NCI-H146 (cell line): ENCODE results near the gene FSTL4.

ENCODE experiments used
- DNase-seq: peaks from one replicate; lab custom pipeline; 2025; lab: John Stamatoyannopoulos, UW

Gene FSTL4

GRCh38 chr5:133386662-133387061 lies 225.7 kb downstream of the FSTL4 start:
- no peak for DNase-seq

- DNase-seq, result no peak
Observed at GRCh38 chr5:133385346-133385745, 227.0 kb downstream of the FSTL4 start.

DNA sequence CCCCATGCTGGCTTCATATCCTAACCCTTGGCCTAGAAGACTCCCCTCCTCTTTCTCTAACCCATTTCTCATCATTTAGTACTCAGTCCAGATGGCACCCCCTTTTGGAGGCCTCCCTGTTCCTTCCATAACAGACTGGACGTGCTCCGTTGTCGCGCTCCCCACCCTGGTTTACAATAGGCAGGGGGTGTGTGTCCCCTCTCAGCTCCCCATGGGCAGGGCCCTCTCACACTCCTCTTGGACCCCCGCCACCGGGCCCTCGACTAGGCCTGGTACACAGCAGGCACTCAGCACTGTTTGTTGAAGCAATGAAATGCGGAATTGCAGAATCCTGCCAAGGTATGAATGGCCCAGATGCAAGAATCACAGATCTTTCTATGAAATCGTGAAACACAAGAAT lies 227.4 kb downstream of the FSTL4 start:
- no peak for DNase-seq

DNA sequence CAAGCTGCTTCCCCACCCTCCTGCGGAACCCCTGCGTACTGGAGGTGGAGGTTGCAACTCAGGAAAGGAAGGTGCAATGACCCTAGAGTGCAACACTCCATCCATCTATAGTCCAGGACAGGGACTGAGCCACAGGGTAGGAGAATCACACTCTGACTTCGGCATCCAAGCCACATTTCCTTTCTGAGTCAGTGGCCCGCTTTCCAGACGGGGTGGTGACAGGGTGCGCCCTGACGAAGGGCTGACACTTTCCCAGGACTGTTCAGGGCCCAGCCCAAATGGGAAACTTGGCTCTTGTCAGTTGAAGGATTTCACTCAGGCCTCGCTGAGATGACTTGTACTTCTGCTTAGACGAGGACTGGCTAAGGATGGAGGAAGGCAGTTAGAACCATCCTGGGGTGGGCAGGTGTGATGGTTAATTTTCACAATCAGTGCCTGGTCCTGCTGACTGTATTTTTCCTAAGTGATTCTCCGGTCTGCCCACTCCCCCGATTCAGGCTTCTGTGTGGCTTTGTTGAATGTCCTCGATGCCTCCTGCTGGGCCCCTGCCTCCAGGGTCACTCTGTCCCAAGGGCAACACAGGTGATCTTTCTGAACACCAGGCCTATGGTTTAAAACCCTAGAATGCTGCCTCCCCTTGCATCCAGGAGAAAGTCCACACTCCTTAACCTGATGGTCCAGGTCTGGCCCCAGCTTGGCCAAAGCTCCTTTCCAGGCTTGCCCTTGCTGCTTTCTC lies 228.1 kb downstream of the FSTL4 start:
- no peak for DNase-seq

GRCh38 chr5:133383580-133383939 lies 228.8 kb downstream of the FSTL4 start:
- DNase-seq, result no peak

DNA sequence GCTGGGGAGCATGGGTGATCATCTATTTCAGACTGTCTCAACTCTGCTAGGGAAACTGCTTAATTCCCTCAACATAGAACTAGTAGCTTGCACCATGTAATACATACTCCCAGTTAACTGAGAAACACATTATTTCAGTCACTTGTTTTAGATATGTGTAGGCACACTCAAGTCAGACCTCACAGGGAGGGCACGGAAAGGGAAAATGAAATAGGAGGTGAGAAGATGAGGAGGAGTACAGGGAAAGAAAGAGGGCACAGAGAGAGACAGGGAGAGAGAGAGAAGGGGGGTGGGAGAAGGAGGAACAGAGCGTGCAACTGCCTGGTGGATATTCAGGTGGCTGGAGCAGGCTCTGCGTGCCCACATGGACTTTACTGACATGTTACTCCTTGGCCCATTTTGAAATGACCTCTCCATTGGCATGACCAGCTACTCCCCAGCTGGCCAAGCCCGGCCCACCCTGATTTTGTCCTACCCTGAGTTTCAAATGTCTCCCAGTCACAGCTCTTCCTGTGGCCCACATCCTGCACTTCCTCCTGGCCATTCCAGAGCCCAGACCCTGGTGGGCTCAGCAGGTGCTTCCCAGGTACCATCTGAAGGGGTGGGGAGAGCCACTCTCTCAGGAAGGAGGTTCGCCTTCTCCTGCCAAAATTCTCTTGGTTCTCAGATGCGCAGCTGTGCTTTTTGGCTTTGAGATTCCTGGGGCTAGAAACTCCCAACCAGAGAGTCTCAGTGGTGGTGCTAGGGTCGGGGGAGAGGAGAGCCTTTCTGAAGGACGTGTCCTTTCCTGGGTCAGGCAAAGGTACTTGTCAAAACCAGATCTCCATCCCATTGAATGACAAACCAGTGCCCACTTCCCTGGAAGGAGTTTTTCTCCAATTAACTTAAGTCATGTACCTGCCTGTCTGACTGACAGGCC lies 229.4 kb downstream of the FSTL4 start:
- DNase-seq, result no peak

- no peak for DNase-seq
Observed at GRCh38 chr5:133381571-133382365, 230.6 kb downstream of the FSTL4 start.

- DNase-seq, result no peak
Observed at GRCh38 chr5:133381041-133381440, 231.3 kb downstream of the FSTL4 start.

DNA sequence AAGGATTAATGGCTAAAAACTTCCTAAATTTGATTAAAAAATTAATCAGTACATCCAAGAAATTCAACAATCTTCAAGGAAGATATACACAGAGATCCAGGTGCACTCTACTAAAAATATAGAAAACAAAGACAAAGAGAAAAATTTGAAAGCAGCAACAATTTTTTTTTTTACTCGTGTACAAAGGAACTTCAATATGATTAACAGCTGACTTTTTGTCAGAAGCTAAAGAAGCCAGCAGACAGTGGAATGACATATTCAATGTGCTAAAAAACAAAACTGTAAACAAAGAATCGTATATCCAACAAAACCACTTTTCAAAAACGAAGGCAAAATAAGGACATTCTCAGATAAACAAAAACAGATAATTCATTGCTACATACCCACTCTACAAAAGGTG lies 234.6 kb downstream of the FSTL4 start:
- no peak for DNase-seq

DNA sequence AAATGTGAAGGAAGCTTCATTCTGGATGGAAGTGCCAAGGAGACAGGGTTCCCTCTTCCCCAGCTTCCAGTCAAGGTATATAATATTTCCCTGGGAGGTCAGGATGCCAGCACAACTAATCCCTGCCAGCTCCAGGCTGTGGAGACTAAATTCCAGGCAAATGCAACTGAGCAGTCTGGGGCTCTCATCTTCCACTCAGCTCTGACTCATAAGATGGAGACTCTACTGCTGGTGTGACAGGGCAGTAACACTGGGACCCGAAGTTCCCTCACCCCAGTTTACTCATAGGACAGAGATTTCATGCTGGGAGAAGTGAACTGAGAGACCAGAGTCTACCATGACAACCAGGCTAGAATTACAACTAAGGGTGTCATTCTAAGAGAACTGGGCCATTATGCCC lies 235.4 kb downstream of the FSTL4 start:
- DNase-seq, result no peak

DNA sequence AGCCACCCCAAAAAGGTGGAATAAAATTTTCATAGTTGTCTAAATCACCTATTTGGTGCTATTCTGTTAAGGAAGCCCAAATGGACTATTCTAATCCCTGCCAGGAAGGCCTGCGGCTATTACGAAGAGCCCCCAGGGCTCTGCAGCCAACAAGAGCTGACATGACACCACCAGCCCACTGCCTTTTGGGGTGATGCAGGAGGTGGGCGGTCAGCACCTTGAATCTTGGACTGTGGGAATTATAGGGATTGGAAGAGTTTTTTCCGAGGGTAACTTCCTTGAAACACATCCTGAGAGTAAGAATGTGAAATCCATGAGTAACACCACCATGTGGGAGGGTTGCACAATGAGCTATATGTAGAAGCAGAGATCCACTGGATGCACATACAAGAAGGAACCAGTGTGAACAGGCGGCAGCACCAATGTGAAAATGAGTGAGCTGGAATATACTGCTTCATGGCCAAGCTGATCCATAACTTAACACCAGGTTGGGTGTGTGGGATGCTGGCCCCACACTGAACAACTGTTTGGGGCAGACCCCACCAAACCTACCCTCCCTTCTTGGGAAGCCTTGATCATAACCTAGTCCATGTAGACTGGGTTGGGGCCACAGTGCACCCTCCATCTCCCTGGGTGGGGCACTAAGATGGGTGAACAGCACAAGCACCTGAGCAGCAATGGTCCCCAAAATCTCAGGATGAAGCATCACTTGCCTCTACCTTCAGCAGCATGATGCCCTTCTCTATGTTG lies 239.0 kb downstream of the FSTL4 start:
- DNase-seq, result no peak

GRCh38 chr5:133372293-133372937 lies 239.9 kb downstream of the FSTL4 start:
- no peak for DNase-seq

DNA sequence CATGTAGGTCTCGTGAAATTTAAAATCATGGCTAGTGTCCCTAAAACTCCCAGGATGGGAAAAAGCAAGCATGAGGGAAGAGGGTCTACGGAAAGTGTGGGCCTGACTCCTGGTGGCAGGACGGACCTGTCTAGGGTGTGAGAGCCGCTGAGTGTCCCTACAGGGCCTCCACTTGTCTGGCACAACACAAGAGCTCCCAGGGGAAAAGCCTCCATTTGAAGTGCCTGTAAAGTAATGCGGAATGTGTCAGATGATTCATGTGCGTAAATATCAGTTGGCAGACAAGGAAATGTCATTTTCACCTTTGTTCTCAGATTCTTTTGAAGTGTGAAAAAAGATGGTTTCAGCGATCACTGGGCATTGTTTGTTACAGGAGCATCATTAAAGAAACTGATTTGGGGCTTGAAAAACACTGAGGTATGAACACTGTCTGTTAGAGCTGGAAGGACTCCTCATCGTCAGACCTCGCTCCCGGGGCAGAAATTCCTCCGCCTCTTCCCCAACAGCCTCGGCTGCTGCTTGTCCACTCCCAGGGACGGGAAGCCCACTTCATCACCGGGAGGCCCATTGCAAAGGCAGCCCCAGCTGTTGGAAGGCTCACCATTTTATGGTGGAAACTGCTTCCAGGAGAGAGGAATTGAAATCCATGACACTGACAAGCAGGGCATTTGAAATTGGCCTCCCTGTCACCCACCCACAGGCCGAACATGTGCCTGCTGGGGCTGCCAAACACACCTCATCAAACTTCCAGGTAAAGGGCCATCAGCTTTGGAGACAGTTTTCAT lies 240.8 kb downstream of the FSTL4 start:
- DNase-seq, result no peak

DNA sequence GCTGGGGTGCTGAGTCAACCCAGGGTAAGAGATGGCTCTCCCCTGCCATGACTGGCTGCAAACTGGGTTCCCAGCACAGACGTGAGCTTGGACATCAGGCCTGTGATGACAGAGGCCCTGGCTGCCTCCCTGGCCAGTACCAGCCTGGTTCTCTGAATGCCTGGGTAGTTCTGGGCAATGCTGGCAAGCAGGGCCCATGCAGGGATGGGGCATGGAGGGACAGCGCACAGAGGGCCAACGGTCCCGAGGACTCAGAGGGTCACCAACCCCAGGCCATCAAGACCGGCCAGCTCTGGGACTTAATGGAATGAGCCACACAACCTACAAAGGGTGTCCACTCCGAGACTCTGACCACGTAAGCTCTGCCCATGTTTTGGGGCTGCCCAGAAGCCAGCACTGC lies 241.4 kb downstream of the FSTL4 start:
- no peak for DNase-seq

GRCh38 chr5:133370036-133370831 lies 242.1 kb downstream of the FSTL4 start:
- DNase-seq, result no peak

DNA sequence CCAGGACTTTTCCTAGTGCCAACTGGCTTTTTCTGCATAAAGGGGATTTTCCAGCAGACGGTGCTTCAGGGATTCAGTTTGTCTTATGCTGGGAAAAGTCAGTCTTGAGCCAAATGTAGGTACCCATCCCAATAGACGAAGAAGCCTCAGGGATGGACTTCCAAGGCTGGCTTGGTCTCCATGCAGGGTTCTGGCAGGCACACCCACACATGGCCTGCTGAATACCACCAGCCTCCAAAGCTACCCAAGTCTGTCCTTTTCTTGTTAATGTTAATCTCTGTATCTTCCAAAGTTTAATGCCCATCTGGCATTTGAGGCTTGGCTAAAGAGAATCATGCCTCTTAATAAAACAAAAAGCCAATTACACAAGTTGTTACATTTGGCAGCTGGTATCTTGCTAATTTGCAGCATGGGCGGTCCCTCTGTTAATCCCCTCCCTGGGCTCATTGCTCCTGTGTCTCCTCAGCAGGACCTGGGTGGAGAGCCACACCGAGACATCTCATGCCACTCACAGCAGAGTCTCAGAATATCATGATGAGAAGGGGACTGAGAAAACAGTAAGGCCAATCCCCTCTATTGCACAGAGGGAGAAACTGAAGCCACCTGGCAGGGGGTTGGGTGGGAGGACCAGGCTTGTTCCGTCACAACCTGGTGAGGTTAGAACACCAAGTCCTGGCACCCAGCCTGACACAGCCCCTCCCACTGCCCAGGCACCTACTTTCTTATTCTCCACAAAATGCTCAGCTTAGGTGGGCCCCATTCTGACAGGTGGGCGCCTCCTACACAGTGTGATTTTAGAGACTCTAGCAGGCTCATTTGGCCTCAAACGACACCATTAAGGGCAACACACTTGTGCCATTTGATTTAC lies 243.2 kb downstream of the FSTL4 start:
- no peak for DNase-seq

GRCh38 chr5:133367984-133368383 lies 244.4 kb downstream of the FSTL4 start:
- no peak for DNase-seq

DNA sequence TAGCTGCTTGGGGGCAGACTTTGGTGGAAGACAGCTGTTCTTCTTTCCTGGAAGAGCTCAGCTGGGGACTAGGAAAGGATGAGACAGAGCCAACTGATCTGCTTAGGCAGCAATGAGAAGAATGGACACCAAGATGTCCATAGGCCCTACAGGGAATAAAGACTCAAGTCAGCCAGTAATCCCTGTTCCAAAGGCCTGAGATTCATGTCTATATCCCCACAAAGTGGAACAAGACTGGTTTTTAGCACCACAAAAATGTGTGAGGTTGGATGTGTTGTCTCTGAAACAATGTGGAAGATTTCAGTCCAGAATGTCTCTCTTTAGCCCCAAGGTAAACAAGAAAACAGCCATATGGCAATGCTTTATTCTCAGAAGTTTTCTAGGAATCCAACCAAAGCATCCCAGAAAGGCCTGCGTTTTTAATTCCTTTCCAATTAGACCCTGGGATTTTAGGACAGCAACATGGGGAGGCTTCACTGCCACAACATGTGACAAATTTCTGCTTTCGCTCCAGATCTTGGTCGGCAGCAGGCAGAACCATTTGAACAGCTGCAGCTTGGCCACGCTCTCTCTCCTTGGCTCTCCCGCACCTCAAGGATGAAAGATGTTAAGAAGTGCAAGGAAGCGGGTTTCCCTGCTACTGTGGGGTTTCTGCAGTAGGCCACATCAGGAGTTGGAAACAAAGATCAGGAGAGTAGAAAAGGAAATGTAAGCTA lies 245.1 kb downstream of the FSTL4 start:
- no peak for DNase-seq
